Renal pelvis (tissue), 4 donors: Measurements from ENCODE around the gene TMEM165. TPM values are rescaled to one million over a fixed set of nuclear protein-coding genes. Genes with fewer than 3 reads are reported as not detected.

Source experiments
- DNase-seq: peaks from one replicate; pipeline ENCODE4 v3.0.0-alpha.2; 2013
- polyA plus RNA-seq, 3 donors: library from polyadenylated mRNA; unstranded; fragments of 120-200 nt; gene quantifications; one replicate each; pipeline ENCODE4 v1.2.1, GENCODE V29; 2013; ENCODE audit not compliant: insufficient read length in 3 of 3

Gene TMEM165
- polyA plus RNA-seq, 3 donors, result 71.1 to 87.6 (median 85.8) TPM

- DNase-seq, result no peak
Measured at GRCh38 chr4:55445921-55446577, 50.3 kb downstream of the TMEM165 start.

- no peak for DNase-seq
Measured at GRCh38 chr4:55446578-55446922, 50.8 kb downstream of the TMEM165 start.

GRCh38 chr4:55447108-55447708 lies 51.5 kb downstream of the TMEM165 start:
- DNase-seq, result no peak

- DNase-seq, result peak; percentile 42
Measured at GRCh38 chr4:55447831-55448230, 52.1 kb downstream of the TMEM165 start.

GRCh38 chr4:55450566-55450965 lies 54.8 kb downstream of the TMEM165 start:
- no peak for DNase-seq

GRCh38 chr4:55458164-55458563 lies 62.4 kb downstream of the TMEM165 start:
- no peak for DNase-seq

GRCh38 chr4:55458611-55459010 lies 62.9 kb downstream of the TMEM165 start:
- DNase-seq, result no peak

- DNase-seq, result no peak
Measured at GRCh38 chr4:55466001-55466400, 70.2 kb downstream of the TMEM165 start.

GRCh38 chr4:55468724-55469123 lies 73.0 kb downstream of the TMEM165 start:
- no peak for DNase-seq

GRCh38 chr4:55469979-55470378 lies 74.2 kb downstream of the TMEM165 start:
- DNase-seq, result no peak

Other genes starting within 250 kb of the TMEM165 start
- 10 to 100 TPM; 18.6 to 29.0 (median 21.7) TPM for gene SRD5A3, start 49.7 kb upstream of the TMEM165 start, polyA plus RNA-seq
- gene CLOCK, start 151.0 kb downstream of the TMEM165 start, polyA plus RNA-seq, result 10 to 100 TPM; 17.7 to 24.2 (median 21.2) TPM
- not detected for gene PDCL2, start 196.3 kb downstream of the TMEM165 start, polyA plus RNA-seq
- gene NMU, start 240.3 kb downstream of the TMEM165 start, polyA plus RNA-seq, result 10 to 100 TPM; 10.4 to 12.1 (median 11.6) TPM